ENCODE data around the gene STRADA.
"Not testable (repeated sequence)": the region's sequence is repeated elsewhere in the genome, so short reads cannot be mapped to it uniquely, and the experiment has no call there.

STRADA gene

DNA sequence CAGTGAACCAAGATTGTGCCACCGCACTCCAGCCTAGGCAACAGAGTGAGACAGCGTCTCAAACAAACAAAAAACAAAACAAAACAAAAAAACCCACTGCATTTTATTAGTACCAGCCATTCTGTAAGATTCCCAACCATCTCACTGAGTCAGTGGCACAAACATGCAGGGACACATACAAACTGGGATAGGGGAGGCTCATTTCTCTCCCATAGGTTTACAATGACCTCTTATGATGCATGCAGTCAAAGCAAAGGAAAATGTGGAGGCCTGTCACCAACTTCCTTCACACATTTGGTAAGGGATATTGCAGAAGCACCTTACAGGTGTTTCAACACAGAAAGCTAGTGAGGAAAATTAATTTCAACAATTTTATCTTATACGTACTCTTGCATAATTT, 12.4 kb upstream of the STRADA start:
- DNase-seq, result no peak

DNA sequence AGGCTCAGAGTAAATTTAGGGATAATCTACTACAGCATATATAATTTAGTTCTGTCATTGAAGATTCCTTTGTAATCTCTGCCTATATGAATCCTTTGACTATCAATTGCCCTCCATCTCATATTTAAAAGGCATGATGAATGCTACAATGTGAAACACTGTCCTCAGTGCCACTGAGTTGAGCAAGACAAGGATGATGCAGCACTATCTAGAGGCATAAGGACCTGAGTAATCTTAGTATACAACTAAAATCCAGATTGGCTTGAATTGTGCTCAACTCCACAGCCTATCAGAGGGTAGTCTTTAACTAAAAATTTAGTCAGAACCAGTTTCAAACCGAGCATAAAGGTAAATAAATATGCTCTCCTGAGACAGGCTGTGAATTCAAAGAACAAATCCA, 11.6 kb upstream of the STRADA start:
- DNase-seq, result no peak

DNA sequence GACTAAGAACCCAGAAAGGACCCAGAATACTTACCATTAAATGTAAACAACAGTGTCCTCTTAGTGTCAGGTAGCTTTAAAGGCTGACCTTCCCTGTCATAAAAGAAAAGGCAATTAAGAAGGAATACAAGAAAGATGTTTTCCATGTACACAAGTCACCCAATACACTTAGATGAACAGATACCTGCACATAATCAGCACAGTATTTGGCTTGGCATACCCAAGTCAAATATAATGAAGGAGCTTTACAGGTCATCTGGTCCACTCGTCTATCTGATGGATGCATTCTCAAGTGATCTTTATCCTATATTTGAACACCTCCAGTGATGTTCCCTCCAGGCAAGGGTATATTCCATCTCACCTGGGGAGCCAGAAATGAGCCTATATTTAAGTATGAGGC, 11.1 kb upstream of the STRADA start:
- DNase-seq, result no peak

DNA sequence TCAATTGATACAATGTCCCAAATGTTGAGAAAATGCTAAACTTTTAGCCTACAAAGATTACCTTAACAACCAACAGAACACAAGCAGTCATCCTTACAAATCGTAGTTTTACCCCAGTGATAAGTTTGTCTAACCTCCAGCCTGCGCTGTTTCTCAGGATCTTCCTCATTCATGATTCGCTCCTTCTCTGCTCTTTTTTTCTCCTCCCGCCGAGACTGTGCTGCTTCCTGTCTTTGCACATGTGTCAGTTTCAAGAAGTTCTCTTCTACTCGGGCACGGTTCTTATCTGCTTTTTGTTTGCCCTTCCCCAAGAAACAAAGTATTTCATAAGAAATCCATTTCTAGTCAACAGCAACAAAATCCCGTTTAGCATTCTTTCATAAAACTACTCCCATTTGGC, 10.2 kb upstream of the STRADA start:
- no peak for DNase-seq

DNA sequence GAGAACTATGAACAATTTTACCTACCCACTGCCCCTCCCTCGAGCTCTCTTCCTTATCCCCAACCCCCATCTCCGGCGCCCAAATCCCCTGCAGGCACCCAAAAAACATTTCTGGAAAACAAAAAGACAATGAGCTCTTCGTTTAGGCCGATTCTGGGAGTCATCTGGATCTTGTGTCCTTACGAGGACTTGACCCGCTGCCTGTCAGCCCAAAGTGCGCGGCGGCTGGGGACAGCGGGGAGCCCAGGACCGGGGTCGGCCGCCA, 524 bp downstream of the STRADA start:
- DNase-seq, result no peak

DNA sequence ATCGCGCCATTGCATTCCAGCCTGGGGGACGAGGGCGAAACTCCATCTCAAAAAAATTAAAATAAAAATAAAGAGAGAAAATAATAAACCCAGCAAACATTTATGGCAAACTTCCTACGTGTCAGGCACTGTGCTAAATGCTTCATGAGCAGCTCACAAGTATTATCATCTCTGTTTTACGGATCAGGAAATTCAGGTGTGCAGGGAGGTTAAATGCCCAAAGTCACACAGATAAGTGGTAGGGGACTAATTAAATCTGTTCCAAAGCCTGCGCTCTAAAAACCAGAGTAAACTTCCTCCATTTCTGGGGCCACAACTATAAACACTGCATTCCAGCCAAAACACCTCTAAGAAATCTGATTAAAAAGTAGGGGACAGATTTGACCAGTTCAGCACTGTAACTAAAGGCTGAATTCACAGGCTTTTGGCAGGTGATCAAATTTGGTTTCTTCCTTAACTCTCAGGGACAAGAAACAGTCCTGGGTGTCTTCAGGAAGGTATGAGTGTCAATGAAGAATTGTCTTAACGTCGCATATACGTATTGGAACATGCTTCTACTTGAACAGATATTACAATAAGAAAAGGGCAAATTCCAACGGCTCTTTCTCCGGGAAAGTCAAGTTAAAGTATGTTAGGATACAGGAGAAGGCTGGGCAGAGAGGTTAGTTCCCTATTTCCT, 996 bp downstream of the STRADA start:
- no peak for DNase-seq

DNA sequence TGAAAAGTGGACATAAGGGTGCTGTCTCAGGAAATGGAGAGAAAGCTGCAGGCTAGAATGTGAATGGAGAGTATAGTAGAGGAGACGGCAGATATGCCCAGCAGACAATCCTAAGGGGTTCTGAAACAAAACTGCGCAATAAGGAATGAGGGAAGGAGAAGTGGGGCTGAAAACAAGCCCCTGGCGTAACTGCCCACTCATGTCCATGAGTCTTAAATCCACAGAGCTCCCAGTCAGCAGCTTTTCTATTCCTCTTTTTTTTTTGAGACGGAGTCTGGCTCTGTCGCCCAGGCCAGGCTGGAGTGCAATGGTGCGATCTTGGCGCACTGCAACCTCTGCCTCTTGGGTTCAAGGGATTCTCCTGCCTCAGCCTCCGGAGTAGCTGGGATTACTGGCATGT, 5.9 kb downstream of the STRADA start:
- DNase-seq, result no peak

DNA sequence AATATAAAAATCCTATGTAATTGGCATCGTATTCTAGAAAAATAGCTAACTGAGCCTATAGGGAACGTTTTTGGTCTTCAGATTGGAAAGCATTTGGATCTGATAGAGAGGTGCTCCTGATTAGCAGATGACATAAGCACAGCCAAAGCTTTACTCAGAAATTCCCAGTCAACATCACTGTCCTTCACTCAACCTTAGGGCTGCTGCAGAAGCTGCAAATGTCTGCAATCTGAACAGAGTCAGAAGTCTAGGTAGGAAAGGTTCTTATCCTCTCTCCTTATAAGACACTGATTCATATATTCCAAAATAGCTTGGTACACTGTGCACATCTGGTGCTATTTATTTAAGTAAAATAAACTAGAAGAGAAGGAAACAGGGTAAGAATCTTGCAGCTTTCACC, 19.2 kb downstream of the STRADA start:
- DNase-seq, result no peak

DNA sequence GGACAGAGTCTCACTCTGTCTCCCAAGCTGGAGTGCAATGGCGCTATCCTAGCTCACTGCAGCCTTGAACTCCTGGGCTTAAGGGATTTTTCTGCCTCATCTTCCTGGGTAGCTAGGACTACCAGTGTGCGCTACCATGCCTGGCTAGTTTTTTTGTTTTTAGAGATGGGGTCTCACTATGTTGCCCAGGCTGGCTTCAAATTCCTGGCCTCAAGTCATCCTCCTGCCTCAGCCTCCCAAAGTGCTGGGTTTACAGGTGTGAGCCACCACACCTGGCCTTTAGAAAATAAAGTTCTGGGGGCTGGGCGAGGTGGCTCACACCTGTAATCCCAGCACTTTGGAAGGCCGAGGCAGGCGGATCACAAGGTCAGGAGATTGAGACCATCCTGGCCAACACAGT, 21.4 kb downstream of the STRADA start:
- DNase-seq, result not testable (repeated sequence)

DNA sequence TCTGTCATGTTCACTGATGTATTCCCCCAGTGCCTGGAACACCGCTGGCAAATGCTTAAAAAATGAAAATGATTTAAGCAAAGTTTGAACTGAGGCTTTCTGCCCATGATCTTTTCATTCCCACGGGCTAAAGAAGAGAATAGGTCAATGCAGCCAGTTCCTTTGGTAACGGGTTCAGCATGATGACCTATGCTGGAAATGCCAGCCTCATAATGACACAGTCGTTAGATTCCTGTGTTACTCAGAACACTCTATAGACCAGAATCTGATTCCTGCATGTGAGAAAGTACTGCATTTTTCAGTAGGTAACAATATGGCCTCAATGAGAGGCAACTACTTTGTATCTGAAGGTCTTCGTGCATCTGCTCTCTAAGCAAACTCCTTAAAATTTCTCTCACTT, 22.6 kb downstream of the STRADA start:
- no peak for DNase-seq

DNA sequence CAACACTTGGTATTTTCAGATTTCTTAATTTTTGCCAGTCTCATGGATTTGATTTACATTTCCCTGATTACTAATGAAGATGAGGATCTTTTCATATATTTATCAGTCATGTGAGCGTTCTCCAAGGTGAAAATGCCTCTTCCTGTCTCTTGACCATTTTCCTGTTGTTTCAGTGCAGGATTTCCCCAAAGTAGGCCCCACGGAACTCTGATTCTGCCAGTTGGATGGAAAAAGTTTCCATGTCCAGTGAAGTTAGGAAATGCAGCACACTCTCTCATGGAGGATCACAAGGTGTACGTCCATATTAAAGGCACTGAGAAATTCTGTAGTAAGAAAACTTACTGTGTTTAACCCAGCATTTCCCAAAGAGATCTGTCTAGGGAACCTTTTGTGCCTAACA, 25.2 kb downstream of the STRADA start:
- no peak for DNase-seq

DNA sequence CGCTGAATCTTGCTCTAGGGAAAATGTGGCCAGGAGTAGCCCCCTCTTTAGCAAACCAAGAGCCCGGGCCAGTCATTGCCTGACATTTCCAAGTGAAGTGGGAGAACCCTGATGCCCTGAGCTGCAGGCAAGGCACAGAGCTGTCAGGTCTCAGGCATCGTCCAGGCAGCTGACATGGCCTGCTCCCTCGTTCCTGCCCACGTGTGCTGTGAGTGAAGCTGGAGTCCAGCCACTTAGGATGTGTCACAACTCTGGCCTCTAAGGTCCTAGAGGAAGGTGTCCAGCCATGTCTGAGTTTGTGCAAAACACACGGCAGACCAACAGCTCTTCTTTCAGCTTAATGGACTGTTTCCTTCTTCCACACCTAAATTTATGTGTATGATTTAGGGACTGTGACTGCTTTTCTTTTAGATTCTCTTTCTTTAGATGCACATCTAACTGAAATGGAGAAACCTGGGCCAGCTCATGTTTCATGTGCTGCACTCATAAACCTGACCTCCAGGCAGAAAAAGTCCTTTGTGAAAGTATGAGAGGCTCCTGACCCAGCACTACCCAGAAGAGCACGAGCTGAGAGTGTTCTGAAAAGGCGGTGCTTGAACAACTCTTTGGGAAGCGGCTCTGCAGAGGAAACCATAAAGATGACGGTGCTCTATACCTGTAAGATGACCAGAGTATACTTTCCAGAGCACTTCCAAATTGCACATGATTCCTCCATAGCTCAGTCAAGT, 26.9 kb downstream of the STRADA start:
- no peak for DNase-seq

DNA sequence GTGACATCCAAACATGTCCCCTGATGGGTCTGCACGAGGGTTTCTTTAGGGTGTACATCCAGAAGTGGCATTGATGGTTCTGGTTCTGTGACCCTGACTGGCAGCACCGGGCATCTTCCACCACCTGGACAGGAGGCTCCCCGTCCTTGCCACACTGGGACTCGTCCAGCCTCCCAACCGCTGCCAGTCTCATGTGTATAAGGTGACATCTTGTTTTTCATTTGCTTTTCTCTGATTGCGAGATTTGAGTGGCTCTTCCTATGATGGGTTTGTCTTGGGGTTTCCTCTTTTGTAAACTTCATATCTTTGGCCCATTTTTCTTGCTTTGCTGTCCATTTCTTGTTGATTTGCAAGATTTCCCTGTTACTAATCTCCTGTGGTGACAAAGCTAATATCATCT, 32.5 kb downstream of the STRADA start:
- DNase-seq, result no peak

DNA sequence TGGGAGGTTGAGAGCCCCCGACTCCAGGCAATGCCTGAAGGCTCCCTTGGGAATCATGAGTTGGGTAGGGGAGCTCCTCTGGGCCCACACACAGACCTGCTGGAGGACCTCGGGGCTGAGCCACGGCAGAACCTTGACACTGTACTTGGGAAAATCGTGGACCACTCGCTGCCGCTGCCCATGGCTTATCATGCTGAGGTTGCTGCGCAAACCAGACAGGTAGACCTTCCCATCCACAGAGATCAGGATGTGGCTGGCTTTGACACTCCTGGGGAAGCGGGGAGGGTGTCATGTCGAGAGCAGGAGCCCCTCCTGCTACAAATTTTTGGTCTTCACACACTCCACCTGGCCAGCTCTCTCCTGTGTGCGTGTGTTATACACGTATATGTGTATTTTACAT, 34.4 kb downstream of the STRADA start:
- no peak for DNase-seq

DNA sequence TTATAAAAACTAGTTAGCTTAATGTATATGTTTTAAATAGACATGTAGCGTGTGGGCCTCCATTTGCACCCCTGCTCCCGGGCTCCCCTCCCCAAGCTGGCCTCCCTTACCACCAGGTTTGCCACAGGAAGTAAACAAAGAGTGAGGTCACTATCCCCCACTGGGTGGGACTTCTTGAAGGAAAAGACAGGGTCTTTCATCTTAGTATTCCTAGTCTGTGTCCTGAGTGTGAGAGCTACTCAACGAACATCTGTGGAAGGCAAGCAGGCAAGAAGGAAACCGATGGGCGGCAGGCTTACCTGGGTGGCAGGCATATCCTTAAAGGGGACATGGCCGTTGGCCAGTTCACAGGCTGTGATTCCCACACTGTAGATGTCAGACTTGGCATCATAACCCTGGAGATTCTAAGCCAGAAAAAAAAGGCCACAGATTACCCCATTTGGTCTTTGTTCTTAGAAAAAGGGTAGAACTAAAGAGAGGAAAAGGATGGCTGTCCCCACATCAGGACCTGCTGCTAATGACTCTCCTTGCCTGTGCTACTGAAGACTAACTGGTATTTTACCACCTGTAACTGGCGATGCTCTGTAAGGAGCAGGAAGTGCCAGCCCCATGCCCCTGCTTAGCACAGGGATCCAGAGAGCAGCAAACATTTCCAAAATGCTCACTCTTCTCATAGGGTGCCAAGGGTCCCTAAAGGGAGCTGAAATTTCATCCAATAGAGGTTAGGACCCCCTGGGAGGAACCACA, 35.1 kb downstream of the STRADA start:
- DNase-seq, result no peak

DNA sequence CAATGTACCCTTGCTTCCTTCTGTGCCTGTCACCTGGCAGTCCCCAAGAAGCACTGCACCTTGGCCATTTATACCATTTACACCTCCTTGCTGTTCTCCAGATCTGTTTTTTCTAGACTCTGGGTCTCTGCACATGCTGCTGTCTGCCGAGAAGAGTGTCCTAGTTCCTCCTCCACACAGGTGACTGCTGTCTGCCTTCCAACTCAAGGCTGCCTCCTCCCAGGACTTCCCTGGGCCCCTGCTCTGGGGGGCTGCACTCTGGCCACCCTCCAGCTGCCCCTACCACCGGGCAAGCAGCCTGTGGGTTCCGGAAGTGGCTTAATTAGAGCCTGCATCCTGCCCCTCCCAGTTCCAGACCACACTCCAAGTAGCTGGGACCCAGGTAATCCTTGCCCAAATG, 35.9 kb downstream of the STRADA start:
- no peak for DNase-seq

DNA sequence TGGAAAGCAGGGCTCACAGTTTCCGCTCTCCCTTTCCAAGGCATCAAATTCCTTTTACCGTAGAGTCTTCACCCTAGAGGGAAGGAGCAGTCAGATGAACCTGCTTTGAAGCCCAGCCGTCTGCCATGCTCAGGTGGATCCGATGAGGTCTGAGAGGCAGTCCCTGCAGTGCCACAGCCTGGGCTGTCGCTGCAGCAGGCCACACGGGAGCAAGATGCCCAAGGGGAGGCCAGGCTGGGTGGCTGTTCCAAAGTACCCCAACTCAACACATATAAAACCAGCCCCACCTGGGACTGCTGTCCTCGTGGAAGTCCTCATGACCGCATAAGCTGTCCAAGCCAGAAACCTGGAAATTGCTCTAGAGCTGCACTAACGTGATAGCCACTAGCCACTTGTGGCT, 36.8 kb downstream of the STRADA start:
- no peak for DNase-seq

DNA sequence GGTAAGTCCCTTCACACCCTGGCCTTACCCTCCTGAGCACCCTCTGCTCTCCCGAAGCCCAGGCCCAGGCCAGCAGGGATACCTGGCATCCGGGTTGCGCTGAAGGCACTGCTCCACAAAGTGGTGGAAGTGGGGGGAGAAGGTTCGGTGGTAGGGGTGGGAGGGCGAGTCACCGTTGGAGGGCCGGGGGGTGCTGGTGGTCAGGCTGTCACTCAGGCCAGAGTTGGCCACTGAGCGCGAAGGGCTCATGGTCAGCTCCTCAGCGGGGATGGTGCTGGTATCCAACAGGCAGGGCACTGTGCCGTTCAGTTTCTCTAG, 37.4 kb downstream of the STRADA start:
- DNase-seq, result no peak

DNA sequence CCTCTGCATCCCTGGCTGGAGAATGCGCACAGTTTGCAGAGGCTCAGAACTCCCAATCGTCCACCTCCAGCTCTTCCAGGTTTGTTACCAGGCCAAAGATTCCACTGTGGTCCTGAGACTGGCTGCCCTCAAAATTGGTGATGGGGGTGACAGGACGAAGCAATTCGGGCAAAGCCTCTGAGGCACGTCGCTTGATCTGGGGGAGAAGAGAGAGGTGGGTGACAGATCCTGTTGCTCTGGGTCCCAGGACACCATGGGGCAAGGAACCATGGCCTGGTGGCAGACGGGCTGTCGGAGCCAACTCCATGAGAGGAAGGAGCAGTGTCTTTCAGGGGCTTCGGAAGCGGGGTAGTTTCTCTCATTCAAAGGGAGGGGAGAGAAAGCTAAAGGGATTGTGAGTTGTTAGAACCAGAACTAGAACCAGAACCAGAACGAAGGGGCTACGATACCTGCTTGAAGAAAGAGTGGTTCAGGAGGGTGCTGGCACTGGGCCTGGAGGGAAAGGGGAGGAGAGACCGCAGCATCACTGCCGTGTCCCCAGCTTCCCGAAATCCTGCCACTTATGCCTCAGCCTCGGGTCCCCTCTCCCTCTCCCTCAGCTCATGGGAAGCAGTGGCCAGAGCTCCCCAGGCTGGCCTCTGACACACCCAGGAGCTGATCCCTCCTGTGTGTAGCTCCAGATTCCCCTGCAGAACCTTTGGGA, 37.9 kb downstream of the STRADA start:
- DNase-seq, result no peak

DNA sequence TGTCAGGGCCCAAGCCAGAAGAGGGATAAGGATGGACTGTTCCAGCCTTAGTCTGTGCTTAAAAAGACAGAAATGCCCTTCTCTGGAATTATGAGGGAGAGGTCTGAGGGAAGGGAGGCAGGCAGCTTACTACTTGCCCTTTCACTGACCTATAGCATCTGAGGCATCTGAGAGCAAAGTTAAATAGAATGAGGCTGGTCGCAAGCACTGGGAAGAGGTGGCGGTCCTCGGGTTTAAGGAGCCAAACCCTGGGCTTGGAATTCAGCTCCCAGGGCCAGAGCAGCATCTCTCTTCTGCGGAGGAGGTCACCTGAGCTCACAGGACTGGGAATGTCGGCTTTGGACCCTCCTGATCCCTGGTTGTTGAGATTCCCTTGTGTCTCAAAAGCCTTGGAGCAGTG, 38.6 kb downstream of the STRADA start:
- no peak for DNase-seq

DNA sequence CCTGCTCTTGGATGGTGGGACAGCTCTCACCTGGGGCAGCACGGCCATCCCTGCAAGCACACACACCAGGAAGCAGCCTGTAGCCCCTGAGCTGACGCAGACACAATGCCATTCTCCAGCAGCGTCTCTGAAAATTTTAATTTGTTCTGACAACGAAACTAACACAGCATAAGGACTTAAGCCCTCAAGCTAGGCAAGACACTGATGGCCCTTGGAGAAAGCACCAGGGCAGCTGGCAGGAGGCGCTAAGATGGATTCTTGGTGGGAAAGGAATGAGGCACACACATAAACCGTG, 38.9 kb downstream of the STRADA start:
- no peak for DNase-seq

DNA sequence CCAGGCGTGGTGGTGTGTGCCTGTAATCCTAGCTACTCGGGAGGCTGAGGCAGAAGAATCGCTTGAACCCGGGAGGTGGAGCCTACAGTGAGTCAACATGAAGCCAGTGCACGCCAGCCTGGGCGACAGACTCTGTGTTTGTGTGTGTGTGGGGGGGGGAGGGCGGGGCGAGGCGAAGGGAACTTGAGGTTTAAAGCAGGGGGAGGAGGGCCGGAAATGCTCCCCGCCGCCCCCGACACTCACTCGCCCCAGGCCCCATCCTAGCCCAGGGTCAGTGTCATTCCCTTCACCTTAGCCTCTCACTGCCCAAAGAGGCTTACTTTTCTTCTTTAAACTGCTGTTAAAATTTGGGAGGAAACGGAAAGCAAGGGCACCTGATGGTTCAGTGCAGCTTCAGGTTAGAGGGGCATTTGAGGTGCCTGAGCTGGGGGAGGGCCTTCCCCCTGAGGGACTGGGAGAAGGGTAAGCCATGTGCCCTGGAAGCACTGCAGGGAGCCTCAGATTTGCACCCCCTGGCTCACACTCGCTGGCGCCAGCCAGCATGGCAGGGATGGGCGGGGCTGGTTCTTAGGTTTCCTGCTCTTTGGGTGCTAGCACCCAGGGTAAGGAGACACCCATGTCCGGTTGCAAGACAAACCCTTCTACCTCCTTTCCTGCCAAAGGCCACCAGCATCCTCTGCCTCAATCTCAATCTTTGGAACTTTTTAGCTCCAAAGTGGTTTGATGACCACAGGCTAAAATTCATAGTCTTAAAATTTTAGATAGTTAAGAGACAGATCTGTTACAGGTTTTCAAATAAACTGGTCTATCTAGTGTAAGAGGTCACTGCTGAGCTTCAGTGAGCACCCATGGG, 39.5 kb downstream of the STRADA start:
- peak; percentile 45 to 79 (median 62) for DNase-seq

DNA sequence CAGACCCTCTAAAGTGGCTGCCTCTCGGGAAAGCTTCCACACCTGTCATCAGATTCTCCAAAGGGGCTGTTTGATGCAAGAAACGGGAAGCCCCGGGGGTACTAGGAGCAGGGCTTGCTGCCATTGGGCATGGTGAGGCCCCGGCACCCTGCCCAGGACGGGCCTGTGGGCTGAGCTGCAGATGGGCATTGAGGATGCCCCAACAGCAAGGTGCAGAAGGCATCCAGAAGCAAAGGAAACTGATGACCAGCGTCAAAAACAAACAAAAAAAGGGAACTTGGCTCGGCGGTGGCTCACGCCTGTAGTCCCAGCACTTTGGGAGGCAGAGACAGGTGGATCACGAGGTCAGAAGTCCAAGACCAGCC, 40.2 kb downstream of the STRADA start:
- DNase-seq, result no peak
